Measurements from ENCODE around the gene SPACA4.

The SPACA4 gene

DNA sequence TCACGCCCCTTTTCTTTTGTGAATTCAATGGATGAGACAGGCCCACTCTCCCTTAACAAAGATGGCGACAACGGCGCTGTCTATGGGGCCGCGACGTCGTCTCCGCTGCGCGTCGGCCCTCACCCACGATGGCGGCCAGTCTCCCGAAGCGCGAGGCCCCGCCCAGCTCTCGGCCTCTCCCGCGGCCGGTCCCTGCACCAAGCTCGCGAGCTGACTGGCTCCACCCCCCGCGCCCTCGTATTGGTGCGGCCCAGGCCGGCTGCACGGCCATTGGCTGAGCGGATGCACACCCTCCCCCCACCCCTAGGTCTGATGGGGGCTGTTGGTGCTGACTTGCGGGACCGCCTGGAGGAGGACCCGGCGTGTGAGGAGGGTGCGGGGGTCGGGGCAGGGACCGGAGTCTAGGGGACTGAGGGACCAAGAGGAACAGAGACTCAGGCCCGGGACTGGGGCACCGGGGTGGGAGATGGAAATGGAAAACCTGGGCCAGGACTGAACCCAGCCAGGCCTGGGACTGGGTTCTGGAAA lies 17.6 kb downstream of the SPACA4 start:
- H3K27ac ChIP-seq (ENCODE audit: low read length): peak overlapping the region; percentile 95
- peak overlapping the region; percentile 94 for H3K9ac ChIP-seq (ENCODE audit: low read depth, low read length)
- H3K27me3 ChIP-seq (ENCODE audit: insufficient read depth, low read length): no peaks in the 10 kb centered on the region
- H3K4me3 ChIP-seq (ENCODE audit: low read length): peak overlapping the region; percentile 96
- H3K9me3 ChIP-seq (ENCODE audit: insufficient read depth, low read depth, low read length): no peaks in the 10 kb centered on the region
- H3K36me3 ChIP-seq (ENCODE audit: insufficient read depth, low read depth, low read length): no peaks in the 10 kb centered on the region
- H3K4me1 ChIP-seq (ENCODE audit: insufficient read depth, low read length): peaks cover 11% of the 10 kb centered on the region; the same call in 1 of the 2 replicates

DNA sequence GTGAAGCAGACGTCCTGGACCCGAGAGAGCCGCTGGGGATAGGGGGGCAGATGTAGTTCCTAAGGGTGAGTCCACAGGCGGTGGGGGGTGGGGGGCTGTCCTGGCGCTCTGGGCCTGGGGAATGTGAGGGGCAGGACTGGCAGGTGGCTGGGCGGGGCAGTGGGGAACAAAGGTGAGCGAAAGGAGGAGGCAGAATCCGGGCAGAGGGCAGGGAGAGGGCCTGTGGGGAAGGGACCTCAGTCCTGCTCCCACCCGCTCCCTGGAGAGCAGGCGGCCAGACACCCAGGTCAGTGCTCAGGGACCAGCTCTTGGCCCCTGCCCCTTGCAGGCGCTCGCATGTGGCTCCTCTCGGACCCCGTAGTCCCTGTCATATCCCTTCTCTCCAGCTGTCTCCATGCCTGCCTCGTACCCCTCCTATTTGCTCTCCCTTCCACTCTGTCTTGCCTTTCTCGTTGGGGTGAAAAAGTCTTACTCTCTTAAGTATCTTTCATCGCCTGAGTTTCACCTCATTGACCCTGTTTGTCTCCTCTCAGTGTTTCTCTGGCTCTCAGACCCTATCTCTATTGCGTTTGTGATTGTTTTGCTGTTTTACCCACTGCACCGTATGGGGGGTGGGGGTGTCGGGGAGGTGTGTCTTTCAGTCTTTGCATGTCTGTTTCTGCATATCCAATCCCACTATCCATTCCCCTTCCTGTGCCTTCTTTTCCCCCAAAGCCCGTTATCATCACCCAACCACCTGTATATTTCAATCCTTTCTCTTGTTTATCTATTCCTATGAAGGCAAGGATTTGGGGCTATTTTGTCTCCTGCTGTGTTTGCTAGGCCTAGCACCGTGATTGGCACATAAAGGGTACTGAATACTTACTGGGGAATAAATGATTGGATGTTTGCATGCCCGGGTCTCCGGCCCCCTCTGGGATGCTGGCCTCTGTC lies 18.5 kb downstream of the SPACA4 start:
- Histone ChIP-seq H3K4me3 (ENCODE audit: low read length) (peak overlapping the region; percentile 96), H3K9me3 (ENCODE audit: insufficient read depth, low read depth, low read length) (no peaks in the 10 kb centered on the region), H3K9ac (ENCODE audit: low read depth, low read length) (peak overlapping the region; percentile 94; the same call in 1 of the 2 replicates), H3K36me3 (ENCODE audit: insufficient read depth, low read depth, low read length) (no peaks in the 10 kb centered on the region), H3K27me3 (ENCODE audit: insufficient read depth, low read length) (no peaks in the 10 kb centered on the region), H3K4me1 (ENCODE audit: insufficient read depth, low read length) (peaks cover 11% of the 10 kb centered on the region; the same call in 1 of the 2 replicates), H3K27ac (ENCODE audit: low read length) (peak overlapping the region; percentile 95)

DNA sequence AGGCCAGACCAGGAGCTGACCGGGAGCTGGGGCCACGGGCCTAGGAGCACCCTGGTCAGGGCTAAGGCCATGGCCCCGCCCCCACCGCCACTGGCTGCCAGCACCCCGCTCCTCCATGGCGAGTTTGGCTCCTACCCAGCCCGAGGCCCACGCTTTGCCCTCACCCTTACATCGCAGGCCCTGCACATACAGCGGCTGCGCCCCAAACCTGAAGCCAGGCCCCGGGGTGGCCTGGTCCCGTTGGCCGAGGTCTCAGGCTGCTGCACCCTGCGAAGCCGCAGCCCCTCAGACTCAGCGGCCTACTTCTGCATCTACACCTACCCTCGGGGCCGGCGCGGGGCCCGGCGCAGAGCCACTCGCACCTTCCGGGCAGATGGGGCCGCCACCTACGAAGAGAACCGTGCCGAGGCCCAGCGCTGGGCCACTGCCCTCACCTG lies 19.4 kb downstream of the SPACA4 start:
- Histone ChIP-seq H3K27me3 (ENCODE audit: insufficient read depth, low read length) (no peaks in the 10 kb centered on the region), H3K9me3 (ENCODE audit: insufficient read depth, low read depth, low read length) (no peaks in the 10 kb centered on the region), H3K36me3 (ENCODE audit: insufficient read depth, low read depth, low read length) (no peaks in the 10 kb centered on the region), H3K9ac (ENCODE audit: low read depth, low read length) (no peak overlapping the region), H3K4me3 (ENCODE audit: low read length) (no peak overlapping the region), H3K4me1 (ENCODE audit: insufficient read depth, low read length) (peaks cover 11% of the 10 kb centered on the region; the same call in 1 of the 2 replicates), H3K27ac (ENCODE audit: low read length) (no peak overlapping the region)

DNA sequence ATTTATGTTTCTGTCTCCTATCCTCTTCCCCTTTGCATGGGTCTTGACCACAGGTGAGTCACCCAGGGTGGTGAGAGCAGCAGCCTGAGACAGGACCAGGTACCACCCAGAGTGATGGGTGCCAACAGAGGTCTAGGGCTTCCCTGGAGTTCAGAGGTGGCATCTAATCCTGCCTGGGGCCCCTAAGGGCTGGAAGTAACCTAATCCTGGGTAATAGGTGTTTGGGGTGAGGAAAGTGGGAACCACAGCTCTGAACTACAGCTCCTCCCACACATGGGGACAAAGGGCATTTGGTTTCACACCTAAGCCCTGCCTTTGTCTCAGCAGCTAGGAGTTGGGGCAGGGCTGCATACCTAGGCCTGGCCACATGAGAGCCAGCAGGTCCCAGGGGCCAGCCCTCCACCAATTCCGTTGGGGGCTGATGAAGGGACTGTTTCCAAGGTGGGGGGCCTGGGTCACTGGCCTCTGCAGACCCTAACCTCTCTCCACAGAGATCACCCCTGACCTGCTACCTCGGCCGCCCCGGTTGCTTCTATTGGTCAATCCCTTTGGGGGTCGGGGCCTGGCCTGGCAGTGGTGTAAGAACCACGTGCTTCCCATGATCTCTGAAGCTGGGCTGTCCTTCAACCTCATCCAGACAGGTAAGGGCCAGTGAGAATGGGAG lies 20.8 kb downstream of the SPACA4 start:
- Histone ChIP-seq H3K4me3 (ENCODE audit: low read length) (no peak overlapping the region), H3K4me1 (ENCODE audit: insufficient read depth, low read length) (peaks cover 16% of the 10 kb centered on the region; the same call in 1 of the 2 replicates), H3K27ac (ENCODE audit: low read length) (no peak overlapping the region), H3K9ac (ENCODE audit: low read depth, low read length) (no peak overlapping the region), H3K36me3 (ENCODE audit: insufficient read depth, low read depth, low read length) (no peaks in the 10 kb centered on the region), H3K27me3 (ENCODE audit: insufficient read depth, low read length) (no peaks in the 10 kb centered on the region), H3K9me3 (ENCODE audit: insufficient read depth, low read depth, low read length) (no peaks in the 10 kb centered on the region)

DNA sequence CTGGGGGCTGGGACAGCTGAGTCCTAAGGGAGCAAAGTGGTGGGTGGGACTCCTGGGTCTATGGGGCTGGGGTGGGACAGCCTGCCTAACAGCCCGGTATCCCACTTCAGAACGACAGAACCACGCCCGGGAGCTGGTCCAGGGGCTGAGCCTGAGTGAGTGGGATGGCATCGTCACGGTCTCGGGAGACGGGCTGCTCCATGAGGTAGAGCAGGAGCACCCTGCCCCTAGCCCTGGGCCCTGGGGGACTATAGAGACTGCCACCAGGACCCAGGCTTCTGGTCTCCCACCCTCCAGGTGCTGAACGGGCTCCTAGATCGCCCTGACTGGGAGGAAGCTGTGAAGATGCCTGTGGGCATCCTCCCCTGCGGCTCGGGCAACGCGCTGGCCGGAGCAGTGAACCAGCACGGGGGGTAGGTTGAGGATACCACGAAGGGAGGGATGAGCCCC lies 21.3 kb downstream of the SPACA4 start:
- no peak overlapping the region for H3K4me3 ChIP-seq (ENCODE audit: low read length)
- peaks cover 16% of the 10 kb centered on the region; the same call in 1 of the 2 replicates for H3K4me1 ChIP-seq (ENCODE audit: insufficient read depth, low read length)
- H3K27me3 ChIP-seq (ENCODE audit: insufficient read depth, low read length): no peaks in the 10 kb centered on the region
- no peaks in the 10 kb centered on the region for H3K9me3 ChIP-seq (ENCODE audit: insufficient read depth, low read depth, low read length)
- no peak overlapping the region for H3K9ac ChIP-seq (ENCODE audit: low read depth, low read length)
- no peaks in the 10 kb centered on the region for H3K36me3 ChIP-seq (ENCODE audit: insufficient read depth, low read depth, low read length)
- no peak overlapping the region for H3K27ac ChIP-seq (ENCODE audit: low read length)

DNA sequence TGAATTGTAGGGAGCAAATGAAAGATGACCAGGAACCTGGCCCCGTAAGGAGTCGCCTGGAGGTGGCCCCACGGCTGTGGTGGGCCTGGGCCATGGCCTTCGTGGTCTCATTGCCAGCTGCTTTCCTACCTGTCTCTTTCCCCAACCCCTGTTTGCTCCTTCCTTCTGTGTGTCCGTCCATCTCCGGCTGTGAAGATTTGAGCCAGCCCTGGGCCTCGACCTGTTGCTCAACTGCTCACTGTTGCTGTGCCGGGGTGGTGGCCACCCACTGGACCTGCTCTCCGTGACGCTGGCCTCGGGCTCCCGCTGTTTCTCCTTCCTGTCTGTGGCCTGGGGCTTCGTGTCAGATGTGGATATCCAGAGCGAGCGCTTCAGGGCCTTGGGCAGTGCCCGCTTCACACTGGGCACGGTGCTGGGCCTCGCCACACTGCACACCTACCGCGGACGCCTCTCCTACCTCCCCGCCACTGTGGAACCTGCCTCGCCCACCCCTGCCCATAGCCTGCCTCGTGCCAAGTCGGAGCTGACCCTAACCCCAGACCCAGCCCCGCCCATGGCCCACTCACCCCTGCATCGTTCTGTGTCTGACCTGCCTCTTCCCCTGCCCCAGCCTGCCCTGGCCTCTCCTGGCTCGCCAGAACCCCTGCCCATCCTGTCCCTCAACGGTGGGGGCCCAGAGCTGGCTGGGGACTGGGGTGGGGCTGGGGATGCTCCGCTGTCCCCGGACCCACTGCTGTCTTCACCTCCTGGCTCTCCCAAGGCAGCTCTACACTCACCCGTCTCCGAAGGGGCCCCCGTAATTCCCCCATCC lies 22.1 kb downstream of the SPACA4 start:
- Histone ChIP-seq H3K27me3 (ENCODE audit: insufficient read depth, low read length) (no peaks in the 10 kb centered on the region), H3K9ac (ENCODE audit: low read depth, low read length) (no peak overlapping the region), H3K9me3 (ENCODE audit: insufficient read depth, low read depth, low read length) (no peaks in the 10 kb centered on the region), H3K36me3 (ENCODE audit: insufficient read depth, low read depth, low read length) (no peaks in the 10 kb centered on the region), H3K27ac (ENCODE audit: low read length) (no peak overlapping the region), H3K4me3 (ENCODE audit: low read length) (no peak overlapping the region), H3K4me1 (ENCODE audit: insufficient read depth, low read length) (peaks cover 11% of the 10 kb centered on the region; the same call in 1 of the 2 replicates)

DNA sequence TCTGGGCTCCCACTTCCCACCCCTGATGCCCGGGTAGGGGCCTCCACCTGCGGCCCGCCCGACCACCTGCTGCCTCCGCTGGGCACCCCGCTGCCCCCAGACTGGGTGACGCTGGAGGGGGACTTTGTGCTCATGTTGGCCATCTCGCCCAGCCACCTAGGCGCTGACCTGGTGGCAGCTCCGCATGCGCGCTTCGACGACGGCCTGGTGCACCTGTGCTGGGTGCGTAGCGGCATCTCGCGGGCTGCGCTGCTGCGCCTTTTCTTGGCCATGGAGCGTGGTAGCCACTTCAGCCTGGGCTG lies 22.7 kb downstream of the SPACA4 start:
- Histone ChIP-seq H3K4me1 (ENCODE audit: insufficient read depth, low read length) (peaks cover 15% of the 10 kb centered on the region; the same call in 1 of the 2 replicates), H3K27ac (ENCODE audit: low read length) (no peak overlapping the region), H3K36me3 (ENCODE audit: insufficient read depth, low read depth, low read length) (no peaks in the 10 kb centered on the region), H3K9ac (ENCODE audit: low read depth, low read length) (no peak overlapping the region; the same call in 1 of the 2 replicates), H3K4me3 (ENCODE audit: low read length) (peak overlapping the region; percentile 16; the same call in 1 of the 2 replicates), H3K9me3 (ENCODE audit: insufficient read depth, low read depth, low read length) (no peaks in the 10 kb centered on the region), H3K27me3 (ENCODE audit: insufficient read depth, low read length) (no peaks in the 10 kb centered on the region)

DNA sequence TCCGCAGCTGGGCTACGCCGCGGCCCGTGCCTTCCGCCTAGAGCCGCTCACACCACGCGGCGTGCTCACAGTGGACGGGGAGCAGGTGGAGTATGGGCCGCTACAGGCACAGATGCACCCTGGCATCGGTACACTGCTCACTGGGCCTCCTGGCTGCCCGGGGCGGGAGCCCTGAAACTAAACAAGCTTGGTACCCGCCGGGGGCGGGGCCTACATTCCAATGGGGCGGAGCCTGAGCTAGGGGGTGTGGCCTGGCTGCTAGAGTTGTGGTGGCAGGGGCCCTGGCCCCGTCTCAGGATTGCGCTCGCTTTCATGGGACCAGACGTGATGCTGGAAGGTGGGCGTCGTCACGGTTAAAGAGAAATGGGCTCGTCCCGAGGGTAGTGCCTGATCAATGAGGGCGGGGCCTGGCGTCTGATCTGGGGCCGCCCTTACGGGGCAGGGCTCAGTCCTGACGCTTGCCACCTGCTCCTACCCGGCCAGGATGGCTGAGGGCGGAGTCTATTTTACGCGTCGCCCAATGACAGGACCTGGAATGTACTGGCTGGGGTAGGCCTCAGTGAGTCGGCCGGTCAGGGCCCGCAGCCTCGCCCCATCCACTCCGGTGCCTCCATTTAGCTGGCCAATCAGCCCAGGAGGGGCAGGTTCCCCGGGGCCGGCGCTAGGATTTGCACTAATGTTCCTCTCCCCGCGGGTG lies 23.2 kb downstream of the SPACA4 start:
- no peaks in the 10 kb centered on the region for H3K9me3 ChIP-seq (ENCODE audit: insufficient read depth, low read depth, low read length)
- peaks cover 17% of the 10 kb centered on the region; the same call in 1 of the 2 replicates for H3K4me1 ChIP-seq (ENCODE audit: insufficient read depth, low read length)
- H3K36me3 ChIP-seq (ENCODE audit: insufficient read depth, low read depth, low read length): no peaks in the 10 kb centered on the region
- H3K27ac ChIP-seq (ENCODE audit: low read length): peak overlapping the region; percentile 4
- peak overlapping the region; percentile 56; the same call in 1 of the 2 replicates for H3K4me3 ChIP-seq (ENCODE audit: low read length)
- H3K9ac ChIP-seq (ENCODE audit: low read depth, low read length): peak overlapping the region; percentile 68; the same call in 1 of the 2 replicates
- H3K27me3 ChIP-seq (ENCODE audit: insufficient read depth, low read length): no peaks in the 10 kb centered on the region

DNA sequence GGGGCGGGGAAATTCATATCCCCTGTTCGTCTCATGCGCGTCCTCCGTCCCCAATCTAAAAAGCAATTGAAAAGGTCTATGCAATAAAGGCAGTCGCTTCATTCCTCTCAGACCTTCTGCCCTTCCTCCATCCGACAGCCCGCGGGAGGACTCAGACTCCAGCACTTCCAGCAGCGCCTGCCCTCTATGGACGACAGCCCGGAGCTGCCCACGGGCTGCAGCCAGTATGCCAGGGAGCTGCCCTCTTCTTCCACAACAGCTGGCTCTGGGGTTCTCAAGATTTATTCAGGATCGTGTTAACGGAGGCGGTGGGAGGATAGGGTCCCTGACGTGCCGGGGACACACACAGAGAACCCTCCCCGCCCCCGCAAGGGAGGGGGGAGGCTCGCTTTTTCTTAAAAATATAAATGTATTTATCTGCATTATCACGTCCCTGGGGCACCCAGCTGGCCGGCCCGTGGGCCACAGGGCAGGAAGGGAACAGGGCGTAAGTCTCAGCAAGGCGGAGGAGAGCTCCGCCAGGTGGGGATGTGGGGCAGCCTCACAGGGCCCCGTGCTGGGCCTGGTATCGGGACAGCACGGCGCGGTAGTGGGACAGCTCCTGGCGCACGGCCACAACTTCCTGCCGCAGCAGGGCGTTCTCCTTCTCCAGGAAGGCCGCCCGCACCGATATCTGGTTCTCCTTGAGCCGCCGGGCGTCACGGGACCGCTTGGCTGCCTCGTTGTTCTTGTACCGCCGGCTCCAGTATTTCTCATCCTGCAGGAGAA lies 23.9 kb downstream of the SPACA4 start:
- Histone ChIP-seq H3K4me1 (ENCODE audit: insufficient read depth, low read length) (peaks cover 17% of the 10 kb centered on the region; the same call in 1 of the 2 replicates), H3K4me3 (ENCODE audit: low read length) (peak overlapping the region; percentile 56)

DNA sequence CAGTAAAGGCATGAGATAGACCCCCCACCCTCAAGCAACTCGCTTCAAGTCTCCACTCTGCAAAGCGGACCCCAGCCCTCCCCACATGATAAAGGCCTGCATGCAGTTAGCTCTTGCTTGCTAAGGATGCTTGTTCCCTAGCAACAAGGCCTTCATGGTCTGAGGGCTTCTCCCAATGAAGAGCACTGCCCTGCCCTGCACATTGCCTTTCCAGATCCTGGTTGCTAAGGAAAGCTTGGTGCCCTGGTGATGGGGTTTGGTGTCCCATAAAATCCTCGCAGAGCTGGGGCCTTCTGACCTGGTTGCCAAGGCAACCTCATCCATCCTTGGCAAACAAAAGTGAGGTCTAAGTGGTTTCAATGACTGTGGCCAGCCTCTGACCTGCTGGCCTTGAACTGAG lies 24.7 kb downstream of the SPACA4 start:
- no peaks in the 10 kb centered on the region for H3K36me3 ChIP-seq (ENCODE audit: insufficient read depth, low read depth, low read length)
- peak overlapping the region; percentile 56 for H3K4me3 ChIP-seq (ENCODE audit: low read length)
- H3K9me3 ChIP-seq (ENCODE audit: insufficient read depth, low read depth, low read length): no peaks in the 10 kb centered on the region
- H3K9ac ChIP-seq (ENCODE audit: low read depth, low read length): peak overlapping the region; percentile 68; the same call in 1 of the 2 replicates
- H3K4me1 ChIP-seq (ENCODE audit: insufficient read depth, low read length): peaks cover 17% of the 10 kb centered on the region; the same call in 1 of the 2 replicates
- peak overlapping the region; percentile 36 for H3K27ac ChIP-seq (ENCODE audit: low read length)
- peaks cover 6% of the 10 kb centered on the region; the same call in 1 of the 2 replicates for H3K27me3 ChIP-seq (ENCODE audit: insufficient read depth, low read length)

More for the DNA sequence above, 23.9 kb downstream of the SPACA4 start:
- Histone ChIP-seq H3K36me3 (ENCODE audit: insufficient read depth, low read depth, low read length) (no peaks in the 10 kb centered on the region), H3K9me3 (ENCODE audit: insufficient read depth, low read depth, low read length) (no peaks in the 10 kb centered on the region), H3K27ac (ENCODE audit: low read length) (peak overlapping the region; percentile 36), H3K9ac (ENCODE audit: low read depth, low read length) (peak overlapping the region; percentile 68; the same call in 1 of the 2 replicates), H3K27me3 (ENCODE audit: insufficient read depth, low read length) (no peaks in the 10 kb centered on the region)
